Testis (tissue), 2 donors: ENCODE measurements around the gene ENPEP.

Source experiments
- POLR2A ChIP-seq: fragments of 450-650 bp; IDR thresholded peaks from one replicate; pipeline ENCODE4 v1.6.1; 2017; ENCODE audit warnings: antibody characterized with exemption, mild to moderate bottlenecking, moderate library complexity
- TF ChIP-seq, protein P1 (sequence below), 3 experiments: fragments of 450-650 bp in 2 of 3; fragments of 200-600 bp in 1 of 3; sonication (generic) in 1 of 3; IDR thresholded peaks; one replicate each; pipeline ENCODE4 v1.5.1; 2016 to 2019; ENCODE audit warnings: antibody characterized with exemption in 3 of 3, mild to moderate bottlenecking in 2 of 3, moderate library complexity in 1 of 3

DNA sequence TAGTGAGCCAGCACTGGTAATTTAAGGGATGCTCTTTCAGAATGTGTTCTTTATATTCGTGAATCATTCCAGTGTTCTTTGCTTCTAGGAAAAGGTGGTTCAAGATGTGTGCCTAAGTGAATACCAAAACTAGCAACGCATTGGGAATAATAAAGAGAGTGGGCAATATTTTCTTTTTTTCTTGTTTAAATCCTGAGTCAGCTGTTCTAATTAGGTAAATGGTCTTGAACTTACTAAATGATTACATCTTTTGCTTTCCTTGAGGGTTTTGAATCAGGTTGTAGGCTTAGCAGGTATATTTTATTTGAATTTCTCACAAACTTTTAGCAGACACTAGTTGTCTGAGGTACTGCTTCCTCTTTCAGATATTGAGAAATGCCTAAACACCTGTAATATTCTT lies 29.5 kb downstream of the ENPEP start:
- TF ChIP-seq, protein P1, sequence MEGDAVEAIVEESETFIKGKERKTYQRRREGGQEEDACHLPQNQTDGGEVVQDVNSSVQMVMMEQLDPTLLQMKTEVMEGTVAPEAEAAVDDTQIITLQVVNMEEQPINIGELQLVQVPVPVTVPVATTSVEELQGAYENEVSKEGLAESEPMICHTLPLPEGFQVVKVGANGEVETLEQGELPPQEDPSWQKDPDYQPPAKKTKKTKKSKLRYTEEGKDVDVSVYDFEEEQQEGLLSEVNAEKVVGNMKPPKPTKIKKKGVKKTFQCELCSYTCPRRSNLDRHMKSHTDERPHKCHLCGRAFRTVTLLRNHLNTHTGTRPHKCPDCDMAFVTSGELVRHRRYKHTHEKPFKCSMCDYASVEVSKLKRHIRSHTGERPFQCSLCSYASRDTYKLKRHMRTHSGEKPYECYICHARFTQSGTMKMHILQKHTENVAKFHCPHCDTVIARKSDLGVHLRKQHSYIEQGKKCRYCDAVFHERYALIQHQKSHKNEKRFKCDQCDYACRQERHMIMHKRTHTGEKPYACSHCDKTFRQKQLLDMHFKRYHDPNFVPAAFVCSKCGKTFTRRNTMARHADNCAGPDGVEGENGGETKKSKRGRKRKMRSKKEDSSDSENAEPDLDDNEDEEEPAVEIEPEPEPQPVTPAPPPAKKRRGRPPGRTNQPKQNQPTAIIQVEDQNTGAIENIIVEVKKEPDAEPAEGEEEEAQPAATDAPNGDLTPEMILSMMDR (IDR thresholded peaks at IDR 0.05): no peak
- no peak for TF ChIP-seq POLR2A
